NT2/D1 (cell line): Measurements from ENCODE around the gene TMX2.

Experiments used
- DNase-seq: peaks from one replicate; pipeline ENCODE4 v3.0.0-alpha.2; 2011; ENCODE audit warnings: low read depth, low spot score
- H3K27me3 ChIP-seq: 2 replicates; pipeline ENCODE4 v1.6.0; 2011; ENCODE audit warnings: mild to moderate bottlenecking; ENCODE audit not compliant: insufficient read length, insufficient read depth
- H3K36me3 ChIP-seq: 2 replicates; pipeline ENCODE4 v1.6.1; 2011; ENCODE audit warnings: mild to moderate bottlenecking, low read length, mixed read lengths; ENCODE audit not compliant: insufficient read depth, insufficient read length
- H3K4me1 ChIP-seq: 2 replicates; pipeline ENCODE4 v1.5.1; 2011; ENCODE audit not compliant: insufficient read depth, insufficient read length
- H3K4me3 ChIP-seq: 2 replicates; pipeline ENCODE4 v1.5.1; 2011; ENCODE audit warnings: low read depth; ENCODE audit not compliant: insufficient read length
- H3K9ac ChIP-seq: 2 replicates; pipeline ENCODE4 v1.6.0; 2011; ENCODE audit warnings: low read depth; ENCODE audit not compliant: insufficient read length
- H3K9me3 ChIP-seq: 2 replicates; pipeline ENCODE4 v1.5.1; 2011; ENCODE audit warnings: mild to moderate bottlenecking, low read length; ENCODE audit not compliant: insufficient read depth
- SUZ12 ChIP-seq: IDR thresholded peaks from 2 replicates; pipeline ENCODE4 v1.6.1; 2011; ENCODE audit not compliant: insufficient read length, insufficient read depth; ENCODE audit errors: extremely low read depth
- YY1 ChIP-seq: IDR thresholded peaks from 2 replicates; pipeline ENCODE4 v1.6.1; 2011; ENCODE audit not compliant: insufficient read length, insufficient read depth
- ZNF274 ChIP-seq: IDR thresholded peaks from 2 replicates; pipeline ENCODE4 v1.6.1; 2011; ENCODE audit warnings: mild to moderate bottlenecking, low read depth, low read length

The TMX2 gene

DNA sequence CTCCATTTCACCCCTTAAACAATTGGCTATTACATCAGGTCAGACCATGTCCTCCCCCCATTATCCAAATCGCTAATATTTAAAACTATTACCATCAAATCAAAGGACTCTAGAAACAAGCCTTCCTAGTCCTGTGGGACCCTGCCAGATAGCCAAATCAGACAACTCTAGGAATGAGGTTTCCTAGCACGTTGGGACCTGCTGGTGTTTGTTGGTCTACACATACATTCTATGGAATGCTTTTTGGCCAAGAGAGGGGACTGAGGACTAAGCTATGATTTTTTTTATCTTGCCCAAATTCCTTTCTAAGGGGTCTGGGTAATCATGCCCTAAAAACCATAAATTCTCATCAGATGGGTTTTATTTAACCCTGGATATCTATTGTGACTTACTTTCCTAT lies 14.8 kb downstream of the TMX2 start:
- TF ChIP-seq YY1 (no peak), SUZ12 (no peak), ZNF274 (no peak)
- Histone ChIP-seq H3K9me3 (no peaks in the 10 kb centered on the region), H3K36me3 (peaks cover 31% of the 10 kb centered on the region), H3K9ac (no peak overlapping the region), H3K4me3 (no peak overlapping the region), H3K4me1 (no peaks in the 10 kb centered on the region), H3K27me3 (no peaks in the 10 kb centered on the region)
- no peak for DNase-seq

DNA sequence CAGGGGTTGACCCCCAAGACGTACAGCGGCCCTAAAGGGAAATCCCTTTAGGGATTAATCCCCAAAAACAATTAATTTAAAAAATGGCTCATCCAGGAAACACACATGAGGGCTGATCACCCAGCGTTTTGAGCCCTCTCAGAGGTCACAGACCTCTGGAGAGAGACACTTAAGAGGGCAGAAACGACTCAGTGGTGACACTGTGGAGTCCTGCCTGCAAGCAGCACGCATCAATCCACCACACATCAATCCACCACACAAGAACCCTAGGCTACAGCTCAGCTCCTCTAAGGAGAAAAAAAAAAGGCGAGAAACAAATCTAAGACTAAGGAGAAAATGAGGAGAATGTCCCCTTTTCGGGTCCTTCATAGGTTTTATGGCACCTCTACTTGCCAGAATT lies 16.4 kb downstream of the TMX2 start:
- Histone ChIP-seq H3K27me3 (no peaks in the 10 kb centered on the region), H3K4me3 (no peak overlapping the region), H3K36me3 (peaks cover 30% of the 10 kb centered on the region), H3K9ac (no peak overlapping the region), H3K4me1 (peaks cover 3% of the 10 kb centered on the region), H3K9me3 (no peaks in the 10 kb centered on the region)
- TF ChIP-seq YY1 (no peak), SUZ12 (no peak), ZNF274 (no peak)
- no peak for DNase-seq

DNA sequence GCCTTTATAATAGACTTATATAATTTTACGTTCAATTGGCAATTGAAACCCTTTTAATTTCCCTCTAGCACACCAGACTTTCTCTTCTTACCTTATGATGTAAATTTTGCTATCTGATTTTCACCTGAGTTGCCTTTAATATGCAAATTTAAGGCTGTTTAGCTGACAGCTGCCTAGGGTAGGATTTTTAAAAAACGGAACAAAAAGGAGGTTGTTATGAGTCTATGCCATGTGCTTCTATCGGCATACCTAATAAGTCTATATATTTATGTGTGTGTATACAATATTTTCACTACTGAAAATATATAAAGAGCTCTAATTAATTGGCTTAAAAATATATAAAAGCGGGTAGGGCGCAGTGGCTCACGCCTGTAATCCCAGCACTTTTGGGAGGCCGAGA lies 17.1 kb downstream of the TMX2 start:
- Histone ChIP-seq H3K9me3 (no peaks in the 10 kb centered on the region), H3K36me3 (peaks cover 24% of the 10 kb centered on the region), H3K27me3 (no peaks in the 10 kb centered on the region), H3K4me3 (no peak overlapping the region), H3K9ac (no peak overlapping the region), H3K4me1 (peaks cover 3% of the 10 kb centered on the region)
- no peak for DNase-seq
- TF ChIP-seq SUZ12 (no peak), YY1 (no peak), ZNF274 (no peak)

DNA sequence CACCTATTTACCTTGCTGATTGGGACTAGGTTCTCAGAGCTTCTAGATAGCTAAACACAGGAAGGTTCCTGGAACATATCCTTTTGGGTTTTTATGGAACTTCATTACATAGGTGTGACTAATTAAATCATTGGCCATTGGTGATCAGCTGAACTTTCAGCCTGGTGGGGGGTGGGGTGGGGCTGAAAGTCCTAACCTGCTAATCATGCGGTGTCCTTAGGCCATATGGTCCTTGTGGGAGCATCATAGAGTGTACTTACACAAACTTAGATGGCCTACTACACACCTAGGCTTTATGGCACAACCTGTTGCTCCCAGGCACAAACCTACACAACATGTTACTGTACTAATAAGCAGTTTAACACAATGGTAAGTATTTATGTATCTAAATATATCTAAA lies 20.3 kb downstream of the TMX2 start:
- TF ChIP-seq YY1: no peak
- no peak for TF ChIP-seq SUZ12
- TF ChIP-seq ZNF274: no peak
- DNase-seq: no peak
- Histone ChIP-seq H3K9ac (no peak overlapping the region), H3K4me3 (no peak overlapping the region), H3K36me3 (peaks cover 22% of the 10 kb centered on the region), H3K4me1 (peaks cover 3% of the 10 kb centered on the region), H3K9me3 (no peaks in the 10 kb centered on the region), H3K27me3 (no peaks in the 10 kb centered on the region)

DNA sequence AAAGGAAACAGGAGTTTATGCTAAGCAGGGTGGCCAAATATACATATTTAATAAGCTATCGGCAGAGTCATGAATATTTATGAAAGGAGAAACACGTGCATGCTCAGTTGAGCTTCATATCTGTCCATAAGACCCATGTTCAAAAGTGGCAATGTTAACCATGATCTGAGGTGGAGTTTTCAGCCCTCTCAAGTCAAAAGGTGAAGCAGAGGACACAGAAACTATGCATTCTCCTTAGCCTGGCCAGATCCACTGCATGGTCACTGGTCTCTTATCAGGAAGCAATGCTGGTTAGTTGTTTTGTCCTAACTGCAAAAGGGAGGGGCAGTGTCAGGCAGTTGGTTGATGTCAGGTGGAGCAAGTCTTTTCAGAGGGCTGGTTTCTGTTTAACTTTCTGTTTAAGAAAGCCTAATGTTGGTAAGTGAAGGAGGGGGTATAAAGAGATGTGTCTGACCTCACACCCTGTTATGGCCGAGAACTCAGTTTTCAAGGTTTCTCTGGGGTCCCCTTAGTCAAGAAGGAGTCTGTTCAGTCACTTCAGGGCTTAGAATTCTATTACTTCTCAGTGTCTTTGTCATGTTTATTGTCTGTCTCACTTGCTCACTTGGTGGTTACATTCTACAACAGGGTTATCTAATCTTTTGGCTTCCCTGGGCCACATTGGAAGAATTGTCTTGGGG lies 23.4 kb downstream of the TMX2 start:
- no peaks in the 10 kb centered on the region for H3K9me3 ChIP-seq
- H3K4me1 ChIP-seq: peaks cover 3% of the 10 kb centered on the region
- TF ChIP-seq YY1 (no peak), SUZ12 (no peak), ZNF274 (no peak)
- peaks cover 42% of the 10 kb centered on the region for H3K36me3 ChIP-seq
- no peak for DNase-seq
- H3K9ac ChIP-seq: no peak overlapping the region
- no peaks in the 10 kb centered on the region for H3K27me3 ChIP-seq
- no peak overlapping the region for H3K4me3 ChIP-seq

DNA sequence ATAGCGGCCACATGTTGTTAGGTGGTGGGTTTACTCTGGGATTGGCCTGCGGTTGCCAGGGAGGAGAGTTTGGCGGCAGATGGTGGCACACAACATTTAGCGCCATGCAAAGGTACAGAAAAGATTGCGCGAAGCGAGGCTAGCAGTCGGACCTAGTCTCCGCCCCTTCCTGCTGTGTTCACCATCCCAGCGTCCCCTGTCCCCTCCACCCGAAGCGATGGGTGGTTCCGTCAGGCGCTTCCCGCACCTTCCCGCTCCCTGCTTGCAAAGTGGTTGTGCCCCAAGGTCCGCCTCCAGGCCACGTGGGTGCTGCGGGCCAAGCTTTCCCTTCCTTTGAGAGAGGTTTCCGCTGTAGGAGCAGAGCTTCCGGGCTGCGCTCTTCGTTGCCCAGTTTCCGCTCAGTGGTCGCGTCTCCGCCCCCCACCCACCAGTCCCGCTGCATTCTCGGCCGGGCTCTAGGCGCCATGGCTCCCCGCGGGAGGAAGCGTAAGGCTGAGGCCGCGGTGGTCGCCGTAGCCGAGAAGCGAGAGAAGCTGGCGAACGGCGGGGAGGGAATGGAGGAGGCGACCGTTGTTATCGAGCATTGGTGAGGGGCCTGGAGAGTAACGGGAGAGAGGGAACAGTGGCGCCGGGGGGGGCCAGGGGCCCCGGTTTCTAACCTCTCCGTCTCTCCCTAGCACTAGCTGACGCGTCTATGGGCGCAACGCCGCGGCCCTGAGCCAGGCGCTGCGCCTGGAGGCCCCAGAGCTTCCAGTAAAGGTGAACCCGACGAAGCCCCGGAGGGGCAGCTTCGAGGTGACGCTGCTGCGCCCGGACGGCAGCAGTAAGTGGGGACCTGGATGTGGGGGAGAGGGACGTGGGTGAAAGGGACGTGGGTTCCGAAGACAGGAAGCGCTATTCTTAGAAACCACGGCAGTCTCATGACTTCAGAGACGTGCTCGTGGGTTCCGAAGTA lies 29.0 kb downstream of the TMX2 start, which contains the start of gene SELENOH:
Gene SELENOH (plus strand): TSS at position 360 of the 955 bp plus-strand sequence. CDS start 105 bp downstream, at position 465.
- peak; percentile 97 for DNase-seq
- Histone ChIP-seq H3K36me3 (peaks cover 75% of the 10 kb centered on the region), H3K9ac (peak within 1 kb of the TSS; percentile 91), H3K4me3 (peak within 1 kb of the TSS; percentile 91), H3K4me1 (no peaks in the 10 kb centered on the region), H3K9me3 (no peaks in the 10 kb centered on the region), H3K27me3 (no peaks in the 10 kb centered on the region)
- TF ChIP-seq SUZ12 (no peak), YY1 (peak; percentile 50)

DNA sequence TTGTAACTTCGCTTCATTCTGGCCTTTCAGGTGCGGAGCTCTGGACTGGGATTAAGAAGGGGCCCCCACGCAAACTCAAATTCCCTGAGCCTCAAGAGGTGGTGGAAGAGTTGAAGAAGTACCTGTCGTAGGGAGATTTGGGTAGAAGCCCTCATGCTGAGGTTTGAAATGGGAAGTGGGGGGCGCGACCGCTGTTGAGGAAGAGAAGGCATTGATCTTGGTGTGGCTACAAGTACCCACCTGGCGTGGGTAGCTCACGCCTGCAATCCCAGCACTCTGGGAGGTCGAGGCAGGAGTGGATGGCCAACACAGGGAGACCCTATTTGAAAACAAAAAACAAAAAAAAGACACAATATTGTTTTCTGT lies 29.7 kb downstream of the TMX2 start:
- TF ChIP-seq YY1 (no peak), ZNF274 (no peak), SUZ12 (no peak)
- Histone ChIP-seq H3K9ac (peak overlapping the region; percentile 91), H3K4me3 (peak overlapping the region; percentile 91), H3K36me3 (peaks cover 73% of the 10 kb centered on the region), H3K9me3 (no peaks in the 10 kb centered on the region), H3K27me3 (no peaks in the 10 kb centered on the region), H3K4me1 (no peaks in the 10 kb centered on the region)
- no peak for DNase-seq
